ENCODE measurements around the gene SLITRK4.

GRCh38 chrX:143633461-143634308, 2.2 kb downstream of the SLITRK4 start:
- TF ChIP-seq CTCF (IDR thresholded peaks at IDR 0.05; ENCODE audit: low read depth, low read length, missing input control) (no peak), ZBTB33 (IDR thresholded peaks at IDR 0.05) (no peak), MAX (IDR thresholded peaks at IDR 0.05) (no peak), GABPA (IDR thresholded peaks at IDR 0.05 in 1 of 2, conservative IDR thresholded peaks at IDR 0.05 in 1 of 2) (no peak), REST (IDR thresholded peaks at IDR 0.05) (no peak), NR2F2 (IDR thresholded peaks at IDR 0.05) (no peak), RAD21 (IDR thresholded peaks at IDR 0.05) (no peak), RXRA (IDR thresholded peaks at IDR 0.05) (no peak), YY1 (IDR thresholded peaks at IDR 0.05) (no peak), ATF3 (IDR thresholded peaks at IDR 0.05) (no peak), JUND (IDR thresholded peaks at IDR 0.05) (no peak)

Data from liver (tissue), 3 donors.